HG03558 (cell line): ENCODE data around the gene SYT14.
"Not testable (repeated sequence)": the region's sequence is repeated elsewhere in the genome, so short reads cannot be mapped to it uniquely, and the experiment has no call there.

Source experiments
- ATAC-seq: cut with Tn5 transposase; IDR thresholded peaks from one replicate; pipeline ENCODE4 v1.9.1; 2021; ENCODE audit warnings: moderate number of reproducible peaks; ENCODE audit not compliant: unreplicated experiment; ENCODE audit errors: extremely low read depth

SYT14 gene

GRCh38 chr1:210022044-210022443, 84.0 kb downstream of the SYT14 start:
- ATAC-seq = no peak

GRCh38 chr1:210024282-210024681, 86.3 kb downstream of the SYT14 start:
- no peak for ATAC-seq

DNA sequence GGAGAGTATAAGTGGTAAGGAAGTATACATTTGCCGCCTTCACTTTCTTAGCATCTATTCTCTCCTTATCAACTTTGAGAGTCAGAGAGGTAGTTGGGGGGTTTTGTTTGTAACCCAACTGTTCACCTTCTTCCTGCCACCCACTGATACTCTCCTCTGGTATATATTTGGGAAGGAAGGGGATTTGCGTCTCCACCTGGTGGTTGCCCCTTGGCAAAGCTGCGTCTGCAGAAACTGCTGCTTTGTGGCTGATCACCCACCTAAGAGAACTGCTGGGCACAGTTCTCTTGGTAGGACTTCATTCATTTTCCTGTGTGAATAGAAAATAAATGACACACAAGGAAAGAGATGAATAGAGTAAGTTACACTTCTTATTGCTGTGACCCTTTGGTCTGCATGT, 87.0 kb downstream of the SYT14 start:
- ATAC-seq = no peak

DNA sequence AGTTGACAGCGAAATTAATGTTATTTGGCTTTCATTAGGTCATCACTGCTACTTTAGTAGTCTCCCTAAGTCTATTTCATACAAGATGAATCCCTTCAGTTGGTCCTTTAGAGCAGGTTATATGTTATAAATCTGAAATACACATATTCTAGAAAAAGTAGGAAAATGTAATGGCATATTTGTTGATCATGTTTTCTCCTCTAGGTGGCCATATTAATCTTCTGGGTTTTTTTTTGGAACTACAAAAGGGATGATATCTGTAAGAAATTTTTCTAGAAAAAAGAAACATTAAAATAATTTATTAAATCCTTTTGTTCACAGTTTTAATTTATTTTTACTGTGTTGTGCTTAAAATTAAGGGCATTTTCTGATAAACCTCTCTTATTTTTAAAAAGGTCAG, 87.9 kb downstream of the SYT14 start:
- no peak for ATAC-seq

GRCh38 chr1:210027994-210028393, 90.0 kb downstream of the SYT14 start:
- ATAC-seq = no peak

DNA sequence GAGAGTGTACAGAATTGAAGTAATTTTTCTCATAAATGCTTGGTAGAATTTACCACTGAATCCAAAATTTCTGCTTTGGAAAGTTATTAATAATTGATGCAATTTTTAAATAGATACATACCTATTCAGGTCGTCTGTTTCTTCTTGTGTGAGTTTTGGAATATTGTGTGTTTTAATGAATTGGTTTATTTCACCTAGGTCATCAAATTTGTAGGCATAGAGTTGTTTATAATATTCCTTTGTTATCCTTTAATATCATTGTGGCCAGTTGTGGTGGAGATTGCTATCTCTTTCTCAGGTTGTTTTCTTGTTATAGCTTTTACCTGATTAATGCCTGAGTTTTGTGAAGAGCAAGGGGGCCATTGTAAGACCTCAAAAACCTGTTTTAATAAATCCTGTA, 93.5 kb downstream of the SYT14 start:
- no peak for ATAC-seq

- ATAC-seq = no peak
These were observed 105.0 kb downstream of the SYT14 start for GRCh38 chr1:210043058-210043457.

DNA sequence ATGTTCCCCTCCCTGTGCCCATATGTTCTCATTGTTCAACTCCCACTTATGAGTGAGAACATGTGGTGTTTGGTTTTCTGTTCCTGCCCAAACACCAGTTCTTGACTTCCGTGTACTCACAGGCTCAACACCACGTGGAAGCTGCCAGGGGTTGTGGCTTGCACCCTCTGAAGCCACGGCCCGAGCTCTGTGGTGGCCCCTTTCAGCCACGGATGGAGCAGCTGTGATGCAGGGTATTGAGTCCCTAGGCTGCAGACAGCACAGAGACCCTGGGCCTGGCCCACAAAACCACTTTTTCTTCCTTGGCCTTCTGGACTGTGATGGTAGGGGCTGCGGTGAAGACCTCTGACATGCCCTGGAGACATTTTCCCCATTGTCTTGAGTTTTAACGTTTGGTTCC, 111.6 kb downstream of the SYT14 start:
- ATAC-seq = no peak

DNA sequence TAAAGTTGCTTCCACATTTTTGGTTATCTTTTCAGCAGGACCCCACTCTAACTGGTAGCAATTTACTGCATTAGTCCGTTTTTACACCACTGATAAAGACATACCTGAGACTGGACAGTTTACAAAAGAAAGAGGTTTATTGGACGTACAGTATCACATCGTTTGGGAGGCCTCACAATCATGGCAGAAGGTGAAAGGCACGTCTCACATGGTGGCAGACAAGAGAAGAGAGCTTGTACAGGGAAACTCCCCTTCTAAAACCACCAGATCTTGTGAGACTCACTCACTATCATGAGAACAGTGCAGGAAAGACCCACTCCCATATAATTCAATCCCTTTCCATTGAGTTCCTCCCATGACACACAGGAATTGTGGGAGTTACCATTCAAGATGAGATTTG, 112.5 kb downstream of the SYT14 start:
- not testable (repeated sequence) for ATAC-seq

DNA sequence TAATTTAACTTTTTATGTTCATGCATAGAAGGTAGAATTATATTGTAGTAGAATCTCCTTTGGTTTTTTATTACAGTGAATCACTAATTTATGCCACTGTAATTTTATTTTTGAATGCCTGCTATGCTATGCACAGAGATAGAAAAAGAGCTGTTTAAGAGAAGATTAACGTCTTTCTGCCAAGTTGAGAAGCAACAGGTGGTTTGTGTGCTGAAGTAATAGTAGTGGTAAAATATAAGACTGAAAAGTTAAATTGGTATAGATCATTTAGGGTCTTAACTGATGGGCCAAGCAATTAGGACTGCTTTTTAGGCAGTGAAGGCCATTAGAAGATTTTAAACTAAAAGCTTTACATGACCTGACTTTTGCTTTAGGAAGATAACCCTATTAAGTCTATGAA, 115.1 kb downstream of the SYT14 start:
- no peak for ATAC-seq

GRCh38 chr1:210057593-210057992, 119.6 kb downstream of the SYT14 start:
- ATAC-seq = no peak

DNA sequence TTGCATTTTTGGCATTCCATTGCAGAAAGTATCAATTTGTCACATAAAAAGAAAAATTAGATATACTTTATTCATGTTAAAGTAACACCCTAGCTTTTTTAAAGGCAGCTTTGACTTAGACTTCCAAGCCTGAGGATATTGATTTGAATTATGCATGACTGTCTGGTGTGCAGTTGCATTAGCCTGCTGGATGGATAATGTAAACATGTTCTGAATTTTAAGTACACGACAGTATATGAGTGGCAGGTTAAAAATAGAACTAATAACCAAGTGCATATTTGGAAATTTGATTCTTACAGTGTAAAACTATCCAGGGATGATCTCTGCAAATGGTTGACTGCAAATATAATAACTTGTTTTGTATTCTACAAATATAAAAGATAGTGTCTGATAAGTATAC, 124.0 kb downstream of the SYT14 start:
- no peak for ATAC-seq

DNA sequence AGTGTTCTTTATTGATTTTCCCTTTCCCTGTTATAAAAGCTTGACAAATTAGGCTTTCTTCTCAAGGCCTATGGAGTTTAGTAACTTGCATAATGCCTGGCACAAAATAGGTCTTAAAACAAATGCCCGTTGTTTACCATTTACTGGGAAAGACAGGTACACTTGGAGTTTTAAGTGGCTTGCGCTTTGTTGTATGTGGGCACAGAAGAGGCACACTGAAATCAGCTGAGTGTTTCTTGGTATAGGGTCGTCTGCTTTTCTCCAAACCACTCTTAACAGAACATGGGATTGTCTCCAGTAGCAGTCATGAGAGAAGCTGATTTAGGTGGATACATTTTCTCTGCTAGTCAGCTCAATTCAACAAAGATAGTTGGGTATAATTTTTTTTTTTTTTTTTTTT, 132.5 kb downstream of the SYT14 start:
- ATAC-seq = no peak

DNA sequence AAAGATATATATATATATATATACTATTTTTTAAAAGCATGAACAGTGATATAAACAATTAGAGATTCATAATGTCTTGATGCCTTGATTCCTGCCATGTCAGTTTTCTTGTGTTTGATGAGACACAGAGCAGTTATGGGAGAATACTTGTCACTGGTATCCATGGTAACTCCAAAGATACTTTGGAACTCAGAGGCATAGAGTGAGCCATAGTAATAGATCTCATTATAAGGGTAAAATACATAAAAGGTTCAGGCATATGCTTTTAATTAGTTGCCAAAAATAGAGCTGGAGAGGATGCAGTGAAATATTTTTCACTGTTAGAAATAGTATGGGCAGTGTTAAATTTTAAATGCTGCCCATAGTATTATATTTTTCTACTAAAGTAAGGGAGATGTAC, 134.1 kb downstream of the SYT14 start:
- no peak for ATAC-seq

- no peak for ATAC-seq
These were observed 135.0 kb downstream of the SYT14 start for GRCh38 chr1:210072896-210073504.

DNA sequence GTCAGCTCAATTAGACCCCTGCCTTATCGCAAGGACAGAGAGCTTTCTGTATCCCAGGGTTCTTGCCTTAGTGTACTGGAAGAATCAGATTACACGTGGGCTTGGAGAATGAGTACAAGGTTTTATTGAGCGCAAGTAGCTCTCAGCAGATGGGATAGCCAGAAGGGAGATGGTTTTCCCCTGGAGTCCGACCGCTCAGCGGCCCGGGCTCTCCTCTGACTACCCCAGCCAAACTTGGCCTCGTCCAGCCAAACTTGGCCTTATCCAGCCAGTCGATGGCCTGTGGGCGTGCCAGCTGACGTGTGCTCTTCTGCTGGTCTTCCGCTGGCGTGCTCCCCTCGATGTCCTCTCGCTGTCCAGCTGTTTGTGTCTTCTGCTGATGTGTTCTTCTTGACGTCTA, 136.9 kb downstream of the SYT14 start:
- no peak for ATAC-seq

DNA sequence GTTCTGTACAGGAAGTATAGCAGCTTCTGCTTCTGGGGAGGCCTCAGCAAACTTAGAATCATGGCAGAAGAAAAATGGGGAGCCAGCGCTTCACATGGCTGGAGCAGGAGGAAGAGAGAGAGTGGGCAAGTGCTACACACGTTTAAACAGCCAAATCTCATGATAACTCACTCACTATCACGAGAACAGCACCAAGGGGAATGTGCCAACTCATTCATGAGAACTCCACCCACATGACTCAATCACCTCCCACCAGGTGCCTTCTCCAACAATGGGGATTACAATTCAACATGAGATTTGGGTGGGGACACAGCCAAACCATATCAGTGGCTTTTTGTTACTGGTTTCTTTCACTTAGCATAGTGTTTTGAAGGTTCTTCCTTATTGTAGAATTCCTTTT, 138.6 kb downstream of the SYT14 start:
- ATAC-seq = no peak

DNA sequence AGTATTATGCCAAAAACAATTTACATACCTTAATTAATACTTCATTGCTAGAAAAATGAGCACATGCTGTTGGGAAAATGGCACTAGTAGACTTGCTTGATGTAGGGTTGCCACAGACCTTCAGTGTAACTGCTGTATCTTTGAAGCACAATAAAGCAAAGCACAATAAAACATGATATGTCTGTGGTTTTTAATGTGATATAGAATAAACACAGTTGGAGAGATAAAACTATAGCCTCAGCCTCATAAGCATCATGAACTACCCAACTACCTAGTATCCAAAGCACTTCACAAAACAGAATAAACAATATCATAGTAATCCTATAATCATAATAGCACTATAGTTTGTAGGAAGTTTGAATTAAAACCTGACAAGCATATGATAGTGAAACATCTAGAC, 143.5 kb downstream of the SYT14 start:
- ATAC-seq = no peak

DNA sequence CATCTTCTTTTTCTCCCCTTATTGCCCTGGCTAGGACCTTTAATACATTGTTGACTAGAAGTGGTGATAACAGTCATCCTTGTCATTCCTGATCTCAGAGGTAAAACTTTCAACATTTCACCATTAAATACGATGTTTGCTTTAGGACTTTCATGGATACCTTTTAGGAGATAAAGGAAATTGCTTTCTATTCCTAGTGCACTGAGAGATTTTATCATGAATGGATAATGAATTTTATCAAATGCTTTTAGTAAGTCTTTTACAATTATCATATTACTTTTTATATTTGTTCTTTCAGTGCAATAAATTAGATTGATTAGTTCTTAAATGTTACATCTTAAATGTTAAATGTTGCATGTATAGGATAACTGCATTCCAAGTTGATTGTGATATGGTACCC, 147.3 kb downstream of the SYT14 start:
- ATAC-seq = no peak

DNA sequence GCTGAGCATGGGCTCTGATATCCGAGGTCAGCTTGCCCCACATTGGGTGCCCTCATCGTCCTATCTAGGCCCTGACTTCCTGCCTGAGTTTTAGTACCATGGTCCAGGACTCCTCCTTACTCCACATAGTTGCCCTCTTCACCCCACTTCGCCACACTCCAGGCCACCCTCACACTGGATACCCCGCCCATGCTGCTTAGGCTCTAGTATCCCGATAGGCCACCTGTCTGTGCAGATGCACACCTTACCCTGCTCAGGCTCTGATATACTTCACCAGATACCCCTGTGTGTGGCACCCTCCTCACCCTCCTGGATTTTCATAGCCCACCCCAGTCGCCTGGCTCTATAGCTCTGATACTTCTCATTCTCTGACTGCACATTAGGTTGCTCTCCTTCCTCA, 149.0 kb downstream of the SYT14 start:
- ATAC-seq = no peak

DNA sequence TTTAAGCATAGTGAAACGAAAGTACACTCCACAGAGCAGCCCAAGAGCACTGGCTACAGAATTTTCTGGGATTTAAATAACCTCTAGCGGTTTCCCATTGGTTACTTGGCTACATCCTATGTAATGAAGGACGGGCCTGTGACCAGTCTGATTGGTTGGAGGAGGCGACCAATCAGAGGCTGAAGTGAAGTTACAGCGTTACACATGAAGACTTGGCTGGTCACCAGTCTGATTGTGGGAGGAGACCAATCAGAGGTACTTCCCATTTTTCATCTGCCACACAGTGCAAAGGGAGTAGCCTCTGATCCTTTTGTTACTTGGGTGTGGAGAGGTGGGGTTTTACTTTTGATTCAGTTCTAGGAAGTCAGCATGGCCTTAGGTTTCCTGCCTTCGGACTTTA, 151.8 kb downstream of the SYT14 start:
- ATAC-seq = no peak

DNA sequence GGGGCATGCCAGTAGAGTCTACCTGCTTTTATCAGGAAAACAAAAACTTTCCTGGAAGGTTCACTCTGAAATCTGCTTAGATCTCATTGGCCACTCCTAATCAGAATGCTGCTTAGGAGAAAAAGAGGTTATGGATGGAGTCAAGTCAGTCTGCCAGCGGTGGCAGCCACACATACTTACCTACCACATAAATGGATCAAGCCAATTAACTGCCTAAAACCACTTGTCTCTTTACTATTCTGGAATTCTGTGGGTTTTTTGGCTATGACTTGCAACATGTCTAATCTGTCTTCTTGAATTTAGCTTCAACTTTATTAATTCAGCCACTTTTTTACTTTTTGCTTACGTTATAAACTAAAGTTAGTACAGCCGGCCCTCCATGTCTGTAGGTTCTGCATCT, 154.3 kb downstream of the SYT14 start:
- no peak for ATAC-seq

DNA sequence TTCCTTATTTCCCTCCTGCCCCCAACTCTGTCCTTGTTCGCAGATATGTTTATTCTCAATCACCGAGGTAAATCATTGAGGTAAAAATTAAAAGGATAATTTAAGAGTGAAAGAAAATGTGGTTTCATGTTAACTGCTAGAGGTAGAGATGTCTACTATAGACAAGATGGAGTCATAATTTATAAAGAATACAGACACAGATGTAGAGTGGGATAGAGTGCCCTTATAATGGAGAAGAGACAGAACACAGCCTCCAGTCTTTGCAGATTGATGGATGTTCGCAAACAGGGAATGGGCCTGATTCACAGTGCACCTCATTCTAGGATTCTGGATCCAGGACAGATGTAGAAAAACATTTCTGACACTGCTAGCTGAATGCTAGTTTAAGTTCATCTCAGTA, 155.4 kb downstream of the SYT14 start:
- no peak for ATAC-seq
